ENCODE measurements around the gene PI4KA.

The PI4KA gene

GRCh38 chr22:20785415-20785814, 73.2 kb downstream of the PI4KA start:
- Histone ChIP-seq H3K4me2 (ENCODE audit: low read length) (no peak overlapping the region), H3K27ac (ENCODE audit: low read depth, low read length) (no peak overlapping the region), H3F3A (ENCODE audit: control insufficient read depth, insufficient read depth) (no peaks in the 10 kb centered on the region), H4K20me1 (ENCODE audit: control insufficient read depth, insufficient read depth, low read depth, low read length) (0 out of 2 replicates have a peak, but pooled peaks cover 3% of the 10 kb centered on the region), H3K27me3 (ENCODE audit: control insufficient read depth, low read length) (no peaks in the 10 kb centered on the region), H3K9me3 (ENCODE audit: control insufficient read depth, insufficient read depth, low read length) (no peaks in the 10 kb centered on the region), H3K4me1 (ENCODE audit: control insufficient read depth, low read length) (no peaks in the 10 kb centered on the region), H3K4me3 (ENCODE audit: low read length) (no peak overlapping the region), H3K79me2 (ENCODE audit: control insufficient read depth, low read length) (no peaks in the 10 kb centered on the region), H3K36me3 (ENCODE audit: control insufficient read depth, low read length) (peaks cover 35% of the 10 kb centered on the region), H3K9me2 (replicated peaks; ENCODE audit: control insufficient read depth, low read length) (no peaks in the 10 kb centered on the region)
- TF ChIP-seq EZH2phosphoT487 (IDR thresholded peaks at IDR 0.05; ENCODE audit: borderline replicate concordance, low read length), result no peak
- TF ChIP-seq, protein P1, sequence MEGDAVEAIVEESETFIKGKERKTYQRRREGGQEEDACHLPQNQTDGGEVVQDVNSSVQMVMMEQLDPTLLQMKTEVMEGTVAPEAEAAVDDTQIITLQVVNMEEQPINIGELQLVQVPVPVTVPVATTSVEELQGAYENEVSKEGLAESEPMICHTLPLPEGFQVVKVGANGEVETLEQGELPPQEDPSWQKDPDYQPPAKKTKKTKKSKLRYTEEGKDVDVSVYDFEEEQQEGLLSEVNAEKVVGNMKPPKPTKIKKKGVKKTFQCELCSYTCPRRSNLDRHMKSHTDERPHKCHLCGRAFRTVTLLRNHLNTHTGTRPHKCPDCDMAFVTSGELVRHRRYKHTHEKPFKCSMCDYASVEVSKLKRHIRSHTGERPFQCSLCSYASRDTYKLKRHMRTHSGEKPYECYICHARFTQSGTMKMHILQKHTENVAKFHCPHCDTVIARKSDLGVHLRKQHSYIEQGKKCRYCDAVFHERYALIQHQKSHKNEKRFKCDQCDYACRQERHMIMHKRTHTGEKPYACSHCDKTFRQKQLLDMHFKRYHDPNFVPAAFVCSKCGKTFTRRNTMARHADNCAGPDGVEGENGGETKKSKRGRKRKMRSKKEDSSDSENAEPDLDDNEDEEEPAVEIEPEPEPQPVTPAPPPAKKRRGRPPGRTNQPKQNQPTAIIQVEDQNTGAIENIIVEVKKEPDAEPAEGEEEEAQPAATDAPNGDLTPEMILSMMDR (IDR thresholded peaks at IDR 0.05; ENCODE audit: low read depth, low read length, poor library complexity, severe bottlenecking), result no peak

DNA sequence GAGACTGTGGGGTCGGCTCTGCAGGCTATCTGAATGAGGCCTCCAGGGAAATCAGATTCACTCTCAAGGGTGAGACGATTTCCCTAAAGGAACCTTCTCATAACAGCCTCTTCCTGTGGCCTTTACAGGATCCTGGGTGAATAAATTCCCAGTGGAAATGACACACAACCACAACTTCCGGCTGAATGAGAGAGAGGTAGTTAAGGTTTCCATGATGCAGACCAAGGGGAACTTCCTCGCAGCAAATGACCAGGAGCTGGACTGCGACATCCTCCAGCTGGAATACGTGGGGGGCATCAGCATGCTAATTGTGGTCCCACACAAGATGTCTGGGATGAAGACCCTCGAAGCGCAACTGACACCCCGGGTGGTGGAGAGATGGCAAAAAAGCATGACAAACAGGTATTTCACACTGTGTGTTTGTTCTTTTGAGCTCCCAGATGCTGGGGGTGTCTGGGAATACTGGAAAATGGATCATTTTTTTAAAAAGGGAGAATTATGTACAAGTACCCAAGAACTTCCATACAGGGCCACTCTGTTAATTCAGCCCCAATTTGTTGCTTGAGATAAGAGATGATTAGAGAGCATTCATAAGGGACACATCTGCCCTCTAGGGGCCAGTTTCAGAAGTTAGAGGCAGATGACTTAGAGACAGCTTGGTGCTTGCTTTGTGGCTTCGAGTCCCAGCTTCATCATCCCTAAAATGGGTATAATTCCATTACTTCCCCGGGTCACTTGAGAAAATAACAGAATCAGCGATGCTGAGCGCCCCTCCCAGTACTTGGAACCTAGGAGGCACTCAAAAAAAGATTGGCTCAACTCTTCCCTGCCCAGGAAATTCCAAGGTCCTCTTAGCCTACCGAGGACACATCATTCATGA, 74.5 kb downstream of the PI4KA start:
- no peaks in the 10 kb centered on the region for H3K9me3 ChIP-seq (ENCODE audit: control insufficient read depth, insufficient read depth, low read length)
- H3K9me2 ChIP-seq (replicated peaks; ENCODE audit: control insufficient read depth, low read length), result no peaks in the 10 kb centered on the region
- no peak overlapping the region for H3K27ac ChIP-seq (ENCODE audit: low read depth, low read length)
- no peaks in the 10 kb centered on the region for H3K27me3 ChIP-seq (ENCODE audit: control insufficient read depth, low read length)
- no peaks in the 10 kb centered on the region for H3F3A ChIP-seq (ENCODE audit: control insufficient read depth, insufficient read depth)
- H3K4me3 ChIP-seq (ENCODE audit: low read length), result no peak overlapping the region
- TF ChIP-seq, protein P1 (IDR thresholded peaks at IDR 0.05; ENCODE audit: low read depth, low read length, poor library complexity, severe bottlenecking), result peak; percentile 81
- TF ChIP-seq EZH2phosphoT487 (IDR thresholded peaks at IDR 0.05; ENCODE audit: borderline replicate concordance, low read length), result no peak
- no peaks in the 10 kb centered on the region for H3K4me1 ChIP-seq (ENCODE audit: control insufficient read depth, low read length)
- no peaks in the 10 kb centered on the region for H3K79me2 ChIP-seq (ENCODE audit: control insufficient read depth, low read length)
- H3K36me3 ChIP-seq (ENCODE audit: control insufficient read depth, low read length), result peaks cover 30% of the 10 kb centered on the region
- H3K4me2 ChIP-seq (ENCODE audit: low read length), result no peak overlapping the region
- H4K20me1 ChIP-seq (ENCODE audit: control insufficient read depth, insufficient read depth, low read depth, low read length), result 0 out of 2 replicates have a peak, but pooled peaks cover 3% of the 10 kb centered on the region

- Histone ChIP-seq H3K79me2 (ENCODE audit: control insufficient read depth, low read length) (no peaks in the 10 kb centered on the region), H3K4me3 (ENCODE audit: low read length) (no peak overlapping the region), H3K36me3 (ENCODE audit: control insufficient read depth, low read length) (peaks cover 23% of the 10 kb centered on the region), H3K27me3 (ENCODE audit: control insufficient read depth, low read length) (no peaks in the 10 kb centered on the region), H3F3A (ENCODE audit: control insufficient read depth, insufficient read depth) (no peaks in the 10 kb centered on the region; the same call in 1 of the 2 replicates), H3K27ac (ENCODE audit: low read depth, low read length) (no peak overlapping the region), H4K20me1 (ENCODE audit: control insufficient read depth, insufficient read depth, low read depth, low read length) (0 out of 2 replicates have a peak, but pooled peaks cover 3% of the 10 kb centered on the region), H3K9me2 (replicated peaks; ENCODE audit: control insufficient read depth, low read length) (no peaks in the 10 kb centered on the region), H3K4me1 (ENCODE audit: control insufficient read depth, low read length) (no peaks in the 10 kb centered on the region), H3K4me2 (ENCODE audit: low read length) (no peak overlapping the region), H3K9me3 (ENCODE audit: control insufficient read depth, insufficient read depth, low read length) (no peaks in the 10 kb centered on the region)
- no peak for TF ChIP-seq EZH2phosphoT487 (IDR thresholded peaks at IDR 0.05; ENCODE audit: borderline replicate concordance, low read length)
- TF ChIP-seq, protein P1 (IDR thresholded peaks at IDR 0.05; ENCODE audit: low read depth, low read length, poor library complexity, severe bottlenecking), result no peak
Measured at GRCh38 chr22:20783300-20783673, 75.3 kb downstream of the PI4KA start.
